Transverse colon (tissue), 3 donors: ENCODE results near the gene AK3.

Experiments
- EP300 ChIP-seq: sonication (generic); formaldehyde crosslinking; IDR thresholded peaks from one replicate; pipeline ENCODE4 v1.6.1; 2017; ENCODE audit warnings: antibody characterized with exemption, low read depth
- POLR2A ChIP-seq: fragments of 450-650 bp; IDR thresholded peaks from one replicate; pipeline ENCODE4 v1.6.1; 2016; ENCODE audit warnings: antibody characterized with exemption, mild to moderate bottlenecking, moderate library complexity
- TF ChIP-seq, protein P1 (sequence below), 5 experiments: fragments of 200-600 bp in 3 of 5; fragments of 450-650 bp in 2 of 5; sonication (generic) in 3 of 5; IDR thresholded peaks; 1 replicate in 2 of 5; 2 replicates in 3 of 5; pipeline ENCODE4 v1.5.1; 2016 to 2017; ENCODE audit warnings: antibody characterized with exemption in 5 of 5, inconsistent platforms in 3 of 5, mild to moderate bottlenecking in 2 of 5, moderate library complexity in 1 of 5

- TF ChIP-seq, protein P1, sequence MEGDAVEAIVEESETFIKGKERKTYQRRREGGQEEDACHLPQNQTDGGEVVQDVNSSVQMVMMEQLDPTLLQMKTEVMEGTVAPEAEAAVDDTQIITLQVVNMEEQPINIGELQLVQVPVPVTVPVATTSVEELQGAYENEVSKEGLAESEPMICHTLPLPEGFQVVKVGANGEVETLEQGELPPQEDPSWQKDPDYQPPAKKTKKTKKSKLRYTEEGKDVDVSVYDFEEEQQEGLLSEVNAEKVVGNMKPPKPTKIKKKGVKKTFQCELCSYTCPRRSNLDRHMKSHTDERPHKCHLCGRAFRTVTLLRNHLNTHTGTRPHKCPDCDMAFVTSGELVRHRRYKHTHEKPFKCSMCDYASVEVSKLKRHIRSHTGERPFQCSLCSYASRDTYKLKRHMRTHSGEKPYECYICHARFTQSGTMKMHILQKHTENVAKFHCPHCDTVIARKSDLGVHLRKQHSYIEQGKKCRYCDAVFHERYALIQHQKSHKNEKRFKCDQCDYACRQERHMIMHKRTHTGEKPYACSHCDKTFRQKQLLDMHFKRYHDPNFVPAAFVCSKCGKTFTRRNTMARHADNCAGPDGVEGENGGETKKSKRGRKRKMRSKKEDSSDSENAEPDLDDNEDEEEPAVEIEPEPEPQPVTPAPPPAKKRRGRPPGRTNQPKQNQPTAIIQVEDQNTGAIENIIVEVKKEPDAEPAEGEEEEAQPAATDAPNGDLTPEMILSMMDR (IDR thresholded peaks at IDR 0.05) = no peak
- TF ChIP-seq POLR2A (no peak), EP300 (no peak)
These were observed 689 bp downstream of the AK3 start for GRCh38 chr9:4740388-4740637.
